GM12878 (cell line): ENCODE data around the gene FAM162A.

Experiments
- ATF2 ChIP-seq: IDR thresholded peaks from 2 replicates; pipeline ENCODE4 v1.6.1; 2012; ENCODE audit warnings: low read length, inconsistent platforms
- FOXK2 ChIP-seq: fragments of 450-650 bp; IDR thresholded peaks from 2 replicates; pipeline ENCODE4 v1.6.1; 2017; ENCODE audit warnings: mild to moderate bottlenecking, moderate library complexity
- JUNB ChIP-seq: IDR thresholded peaks from 2 replicates; pipeline ENCODE4 v1.6.1; 2016; ENCODE audit warnings: antibody characterized with exemption, mild to moderate bottlenecking
- RAD21 ChIP-seq: IDR thresholded peaks from 2 replicates; pipeline ENCODE4 v1.6.1; 2011; ENCODE audit warnings: mild to moderate bottlenecking, low read depth, low read length, moderate library complexity; ENCODE audit not compliant: insufficient read depth
- SMARCA5 ChIP-seq: fragments of 450-650 bp; IDR thresholded peaks from 2 replicates; pipeline ENCODE4 v1.6.1; 2017; ENCODE audit warnings: mild to moderate bottlenecking
- SREBF1 ChIP-seq: IDR thresholded peaks from 2 replicates; pipeline ENCODE4 v1.6.1; 2012; ENCODE audit warnings: mild to moderate bottlenecking, low read length
- TARDBP ChIP-seq: IDR thresholded peaks from 2 replicates; pipeline ENCODE4 v1.6.1; 2016; ENCODE audit warnings: borderline replicate concordance
- TF ChIP-seq, protein P1 (sequence below), 3 experiments: IDR thresholded peaks in 2 of 3; conservative IDR thresholded peaks in 1 of 3; 2 replicates each; pipeline ENCODE4 v1.5.1; 2011; ENCODE audit warnings: low read depth in 3 of 3, low read length in 3 of 3, mild to moderate bottlenecking in 3 of 3, control low read depth in 2 of 3, moderate library complexity in 2 of 3, inconsistent platforms in 1 of 3, mixed read lengths in 1 of 3; ENCODE audit not compliant: control insufficient read depth in 2 of 3, insufficient read depth in 1 of 3; ENCODE audit errors: extremely low read depth in 1 of 3

- TF ChIP-seq FOXK2 (no peak), JUNB (no peak), SMARCA5 (no peak), RAD21 (no peak), ATF2 (no peak), SREBF1 (no peak), TARDBP (no peak)
- TF ChIP-seq, protein P1, sequence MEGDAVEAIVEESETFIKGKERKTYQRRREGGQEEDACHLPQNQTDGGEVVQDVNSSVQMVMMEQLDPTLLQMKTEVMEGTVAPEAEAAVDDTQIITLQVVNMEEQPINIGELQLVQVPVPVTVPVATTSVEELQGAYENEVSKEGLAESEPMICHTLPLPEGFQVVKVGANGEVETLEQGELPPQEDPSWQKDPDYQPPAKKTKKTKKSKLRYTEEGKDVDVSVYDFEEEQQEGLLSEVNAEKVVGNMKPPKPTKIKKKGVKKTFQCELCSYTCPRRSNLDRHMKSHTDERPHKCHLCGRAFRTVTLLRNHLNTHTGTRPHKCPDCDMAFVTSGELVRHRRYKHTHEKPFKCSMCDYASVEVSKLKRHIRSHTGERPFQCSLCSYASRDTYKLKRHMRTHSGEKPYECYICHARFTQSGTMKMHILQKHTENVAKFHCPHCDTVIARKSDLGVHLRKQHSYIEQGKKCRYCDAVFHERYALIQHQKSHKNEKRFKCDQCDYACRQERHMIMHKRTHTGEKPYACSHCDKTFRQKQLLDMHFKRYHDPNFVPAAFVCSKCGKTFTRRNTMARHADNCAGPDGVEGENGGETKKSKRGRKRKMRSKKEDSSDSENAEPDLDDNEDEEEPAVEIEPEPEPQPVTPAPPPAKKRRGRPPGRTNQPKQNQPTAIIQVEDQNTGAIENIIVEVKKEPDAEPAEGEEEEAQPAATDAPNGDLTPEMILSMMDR (IDR thresholded peaks at IDR 0.05 in 2 of 3, conservative IDR thresholded peaks at IDR 0.05 in 1 of 3; ENCODE audit: control insufficient read depth in 2 of 3, extremely low read depth in 1 of 3, insufficient read depth in 1 of 3, low read depth in 3 of 3, low read length in 3 of 3) = no peak
Observed at GRCh38 chr3:122349171-122349570, 34.8 kb upstream of the FAM162A start.
